Esophagus squamous epithelium (tissue), 4 donors: ENCODE measurements around the gene ZDHHC20.

Experiments used
- POLR2A ChIP-seq, 4 donors: fragments of 450-650 bp; IDR thresholded peaks; one replicate each; pipeline ENCODE4 v1.6.1; 2017; ENCODE audit warnings: antibody characterized with exemption in 4 of 4, mild to moderate bottlenecking in 4 of 4, moderate library complexity in 3 of 4
- TF ChIP-seq, protein P1 (sequence below), 6 experiments: fragments of 450-650 bp in 4 of 6; fragments of 200-600 bp in 2 of 6; sonication (generic) in 2 of 6; IDR thresholded peaks; one replicate each; pipeline ENCODE4 v1.5.1; 2016 to 2019; ENCODE audit warnings: antibody characterized with exemption in 6 of 6, mild to moderate bottlenecking in 4 of 6, moderate library complexity in 4 of 6

DNA sequence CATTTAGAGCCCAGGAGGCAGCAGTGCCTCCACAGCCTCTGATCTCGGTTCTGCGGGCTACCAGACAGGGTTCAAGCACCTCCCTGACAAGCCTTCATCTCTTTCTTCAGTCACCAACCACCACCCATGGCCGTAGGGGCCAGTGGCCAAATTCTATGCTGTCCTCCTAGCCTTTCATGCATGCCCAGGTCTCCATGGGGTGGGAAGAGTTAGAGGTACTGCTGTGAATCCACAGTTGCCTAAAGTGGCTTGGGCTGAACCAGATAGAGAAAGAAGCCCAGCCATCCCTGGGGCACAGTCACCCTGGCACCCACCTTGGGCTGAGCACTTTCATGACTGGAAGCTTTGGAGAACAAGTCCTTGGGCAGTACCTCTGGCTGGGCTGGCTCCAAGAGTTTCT, 97.4 kb downstream of the ZDHHC20 start:
- TF ChIP-seq, protein P1, sequence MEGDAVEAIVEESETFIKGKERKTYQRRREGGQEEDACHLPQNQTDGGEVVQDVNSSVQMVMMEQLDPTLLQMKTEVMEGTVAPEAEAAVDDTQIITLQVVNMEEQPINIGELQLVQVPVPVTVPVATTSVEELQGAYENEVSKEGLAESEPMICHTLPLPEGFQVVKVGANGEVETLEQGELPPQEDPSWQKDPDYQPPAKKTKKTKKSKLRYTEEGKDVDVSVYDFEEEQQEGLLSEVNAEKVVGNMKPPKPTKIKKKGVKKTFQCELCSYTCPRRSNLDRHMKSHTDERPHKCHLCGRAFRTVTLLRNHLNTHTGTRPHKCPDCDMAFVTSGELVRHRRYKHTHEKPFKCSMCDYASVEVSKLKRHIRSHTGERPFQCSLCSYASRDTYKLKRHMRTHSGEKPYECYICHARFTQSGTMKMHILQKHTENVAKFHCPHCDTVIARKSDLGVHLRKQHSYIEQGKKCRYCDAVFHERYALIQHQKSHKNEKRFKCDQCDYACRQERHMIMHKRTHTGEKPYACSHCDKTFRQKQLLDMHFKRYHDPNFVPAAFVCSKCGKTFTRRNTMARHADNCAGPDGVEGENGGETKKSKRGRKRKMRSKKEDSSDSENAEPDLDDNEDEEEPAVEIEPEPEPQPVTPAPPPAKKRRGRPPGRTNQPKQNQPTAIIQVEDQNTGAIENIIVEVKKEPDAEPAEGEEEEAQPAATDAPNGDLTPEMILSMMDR (IDR thresholded peaks at IDR 0.05), result no peak
- no peak for TF ChIP-seq POLR2A (IDR thresholded peaks at IDR 0.05)
